BJ (cell line): ENCODE measurements around the gene BSPH1. TPM values are rescaled to one million over a fixed set of nuclear protein-coding genes. Genes with fewer than 3 reads are reported as not detected.

Source experiments
- CTCF ChIA-PET: fragments of 350-600 bp; formaldehyde crosslinking; extraction: SDS; loops from one replicate; lab custom pipeline; 2021; ENCODE audit warnings: antibody characterized with exemption, inconsistent platforms; lab: Yijun Ruan, JAX
- POLR2A ChIA-PET: fragments of 300-600 bp; sonication (Branson Sonifier 250); formaldehyde crosslinking; extraction: SDS; loops from one replicate; lab custom pipeline; 2021; ENCODE audit warnings: antibody characterized with exemption; lab: Charles Lee
- DNase-seq: peaks from one replicate; pipeline ENCODE4 v3.0.0-alpha.2; 2011; ENCODE audit warnings: low read depth
- H3K27me3 ChIP-seq: 2 replicates; pipeline ENCODE4 v1.6.0; 2011; ENCODE audit warnings: low read length; ENCODE audit not compliant: control insufficient read depth, insufficient read depth
- H3K36me3 ChIP-seq: 2 replicates; pipeline ENCODE4 v1.5.1; 2011; ENCODE audit warnings: low read length; ENCODE audit not compliant: control insufficient read depth, insufficient read depth
- H3K4me3 ChIP-seq: 2 replicates; pipeline ENCODE4 v1.5.1; 2011; ENCODE audit warnings: low read depth, mild to moderate bottlenecking, control low read depth, low read length
- CTCF ChIP-seq: IDR thresholded peaks from 2 replicates; pipeline ENCODE4 v1.5.1; 2011; ENCODE audit warnings: low read depth, mild to moderate bottlenecking, control low read depth, inconsistent platforms, low read length, moderate library complexity; ENCODE audit not compliant: insufficient read depth
- polyA plus RNA-seq: library from polyadenylated mRNA; depleted of rRNA; stranded (reverse); fragments of >200 nt; gene quantifications from 2 replicates; pipeline ENCODE4 v1.2.3, GENCODE V29; 2011

The BSPH1 gene
- polyA plus RNA-seq, 1 experiment, result not detected

- H3K27me3 ChIP-seq, result no peaks in the 10 kb centered on the region
- no peaks in the 10 kb centered on the region for H3K36me3 ChIP-seq
- ChIA-PET POLR2A (interaction anchor here (0.6 kb wide), 1 partner anchor 22 kb away, joined by 10 read pairs; no protein-coding TSS in a partner anchor), CTCF (no interaction called here)
- no peak overlapping the region for H3K4me3 ChIP-seq
- no peak for DNase-seq
- TF ChIP-seq CTCF, result 0 out of 2 replicates have a peak, but pooled peaks have one; percentile 12
Measured at GRCh38 chr19:48006762-48007161, 14.8 kb upstream of the BSPH1 start.

- no peak for TF ChIP-seq CTCF
- Histone ChIP-seq H3K4me3 (no peak overlapping the region), H3K36me3 (no peaks in the 10 kb centered on the region), H3K27me3 (no peaks in the 10 kb centered on the region)
- CTCF ChIA-PET, result interaction anchor here (1.2 kb wide), 1 partner anchor 68 kb away, joined by 3 read pairs; no protein-coding TSS in a partner anchor
- no peak for DNase-seq
- POLR2A ChIA-PET, result no interaction called here
Measured at GRCh38 chr19:48004236-48004635, 12.3 kb upstream of the BSPH1 start.

GRCh38 chr19:48000846-48001245 lies 8.9 kb upstream of the BSPH1 start:
- H3K4me3 ChIP-seq, result no peak overlapping the region
- H3K27me3 ChIP-seq, result no peaks in the 10 kb centered on the region
- no peak for TF ChIP-seq CTCF
- no peaks in the 10 kb centered on the region for H3K36me3 ChIP-seq
- no peak for DNase-seq
- ChIA-PET CTCF (no interaction called here), POLR2A (no interaction called here)

GRCh38 chr19:47998800-47999199 lies 6.8 kb upstream of the BSPH1 start:
- TF ChIP-seq CTCF, result no peak
- DNase-seq, result no peak
- CTCF ChIA-PET, result no interaction called here
- H3K36me3 ChIP-seq, result no peaks in the 10 kb centered on the region
- POLR2A ChIA-PET, result no interaction called here
- H3K27me3 ChIP-seq, result no peaks in the 10 kb centered on the region
- no peak overlapping the region for H3K4me3 ChIP-seq

GRCh38 chr19:47996230-47996727 lies 4.3 kb upstream of the BSPH1 start:
- no peak for DNase-seq
- ChIA-PET POLR2A (no interaction called here), CTCF (no interaction called here)

More at GRCh38 chr19:47996230-47996727, 4.3 kb upstream of the BSPH1 start:
- no peak overlapping the region for H3K4me3 ChIP-seq
- no peaks in the 10 kb centered on the region for H3K27me3 ChIP-seq
- no peaks in the 10 kb centered on the region for H3K36me3 ChIP-seq
- no peak for TF ChIP-seq CTCF
